SK-N-SH treated with all-trans-retinoic acid at 6 μM for 48 hours (cell line): ENCODE measurements around the gene CRELD2.

Experiments
- ATAC-seq: fragments of 200-7000 bp; cut with Tn5 transposase; 3 replicates; pipeline ENCODE4 v1.9.1; 2020; ENCODE audit warnings: mild to moderate bottlenecking, moderate library complexity
- ARNTL ChIP-seq: fragments of 450-650 bp; formaldehyde crosslinking; IDR thresholded peaks from 2 replicates; pipeline ENCODE4 v1.5.0; 2020; ENCODE audit warnings: low read depth, mild to moderate bottlenecking, moderate library complexity, borderline replicate concordance
- BACH2 ChIP-seq: fragments of 250-450 bp; sonication (Bioruptor Pico); IDR thresholded peaks from 2 replicates; pipeline ENCODE4 v1.9.0; 2021; ENCODE audit warnings: mild to moderate bottlenecking, borderline replicate concordance
- CREB5 ChIP-seq: fragments of 250-450 bp; sonication (Bioruptor Pico); IDR thresholded peaks from 2 replicates; pipeline ENCODE4 v1.5.1; 2020; ENCODE audit warnings: low read depth, mild to moderate bottlenecking, moderate library complexity
- CSDC2 ChIP-seq: fragments of 250-450 bp; sonication (Bioruptor Pico); IDR thresholded peaks from 2 replicates; pipeline ENCODE4 v1.5.0; 2020; ENCODE audit warnings: mild to moderate bottlenecking, moderate library complexity
- CSRNP3 ChIP-seq: fragments of 250-450 bp; sonication (Bioruptor Pico); IDR thresholded peaks from 2 replicates; pipeline ENCODE4 v1.5.1; 2021; ENCODE audit warnings: mild to moderate bottlenecking, moderate library complexity
- ESRRG ChIP-seq: fragments of 250-450 bp; sonication (Bioruptor Pico); IDR thresholded peaks from 2 replicates; pipeline ENCODE4 v1.6.1; 2021; ENCODE audit warnings: mild to moderate bottlenecking
- GLIS3 ChIP-seq: fragments of 250-450 bp; sonication (Bioruptor Pico); IDR thresholded peaks from 2 replicates; pipeline ENCODE4 v1.5.0; 2020; ENCODE audit warnings: mild to moderate bottlenecking, moderate library complexity
- ISL1 ChIP-seq: fragments of 250-450 bp; sonication (Bioruptor Pico); IDR thresholded peaks from 2 replicates; pipeline ENCODE4 v2.1.2; 2022; ENCODE audit warnings: mild to moderate bottlenecking, moderate library complexity
- OSR1 ChIP-seq: fragments of 250-450 bp; sonication (Bioruptor Pico); IDR thresholded peaks from 2 replicates; pipeline ENCODE4 v1.8.0; 2022; ENCODE audit warnings: moderate library complexity, mild to moderate bottlenecking, inconsistent platforms
- POU6F1 ChIP-seq: fragments of 250-450 bp; sonication (Bioruptor Pico); IDR thresholded peaks from 2 replicates; pipeline ENCODE4 v1.8.0; 2021; ENCODE audit warnings: low read depth, mild to moderate bottlenecking, moderate library complexity, borderline replicate concordance
- PPARA ChIP-seq: fragments of 250-450 bp; sonication (Bioruptor Pico); IDR thresholded peaks from 2 replicates; pipeline ENCODE4 v1.5.0; 2020; ENCODE audit warnings: mild to moderate bottlenecking, borderline replicate concordance
- SNAI2 ChIP-seq: fragments of 250-450 bp; sonication (Bioruptor Pico); IDR thresholded peaks from 2 replicates; pipeline ENCODE4 v1.5.0; 2020; ENCODE audit warnings: mild to moderate bottlenecking, moderate library complexity
- TCF4 ChIP-seq: fragments of 250-450 bp; sonication (Bioruptor Pico); IDR thresholded peaks from 2 replicates; pipeline ENCODE4 v1.8.0; 2021; ENCODE audit warnings: mild to moderate bottlenecking, moderate library complexity, borderline replicate concordance
- TOX ChIP-seq: fragments of 250-450 bp; sonication (Bioruptor Pico); IDR thresholded peaks from 2 replicates; pipeline ENCODE4 v1.8.0; 2021; ENCODE audit warnings: mild to moderate bottlenecking, moderate library complexity, borderline replicate concordance
- TSHZ2 ChIP-seq: fragments of 250-450 bp; sonication (Bioruptor Pico); IDR thresholded peaks from 2 replicates; pipeline ENCODE4 v1.5.0; 2020; ENCODE audit warnings: mild to moderate bottlenecking, moderate library complexity
- ZC3H10 ChIP-seq: fragments of 250-450 bp; sonication (Bioruptor Pico); IDR thresholded peaks from 2 replicates; pipeline ENCODE4 v1.5.1; 2021; ENCODE audit warnings: mild to moderate bottlenecking, moderate library complexity
- ZFP3 ChIP-seq: fragments of 250-450 bp; sonication (Bioruptor Pico); IDR thresholded peaks from 2 replicates; pipeline ENCODE4 v1.5.0; 2020; ENCODE audit warnings: mild to moderate bottlenecking, moderate library complexity
- ZNF565 ChIP-seq: fragments of 450-650 bp; formaldehyde crosslinking; conservative IDR thresholded peaks from 2 replicates; pipeline ENCODE4 v1.5.0; 2020; ENCODE audit warnings: low read depth, mild to moderate bottlenecking, moderate library complexity
- ZNF70 ChIP-seq: fragments of 450-650 bp; formaldehyde crosslinking; IDR thresholded peaks from 2 replicates; pipeline ENCODE4 v1.5.0; 2020; ENCODE audit warnings: mild to moderate bottlenecking, moderate library complexity
- ZNF8 ChIP-seq: fragments of 450-650 bp; formaldehyde crosslinking; IDR thresholded peaks from 2 replicates; pipeline ENCODE4 v1.5.0; 2020; ENCODE audit warnings: mild to moderate bottlenecking, moderate library complexity

CRELD2 gene

GRCh38 chr22:49957826-49958365, 39.5 kb downstream of the CRELD2 start:
- no peak for ATAC-seq

GRCh38 chr22:49958366-49958921, 40.0 kb downstream of the CRELD2 start:
- TF ChIP-seq ZNF8 (CRISPR knock-in tag) (no peak), ZNF565 (CRISPR knock-in tag) (no peak), SNAI2 (no peak), TSHZ2 (CRISPR knock-in tag) (no peak), ZNF70 (no peak), CSRNP3 (CRISPR knock-in tag) (no peak), BACH2 (CRISPR knock-in tag) (no peak), PPARA (CRISPR knock-in tag) (no peak), ESRRG (no peak), POU6F1 (CRISPR knock-in tag) (no peak), TOX (no peak), CSDC2 (CRISPR knock-in tag) (no peak), CREB5 (CRISPR knock-in tag) (no peak), TCF4 (CRISPR knock-in tag) (no peak), ZFP3 (CRISPR knock-in tag) (no peak), ZC3H10 (CRISPR knock-in tag) (no peak), ISL1 (CRISPR knock-in tag) (no peak), OSR1 (CRISPR knock-in tag) (no peak), GLIS3 (no peak)
- no peak for ATAC-seq

More at GRCh38 chr22:49957826-49958365, 39.5 kb downstream of the CRELD2 start:
- no peak for TF ChIP-seq ZNF70
- TF ChIP-seq ISL1 (CRISPR knock-in tag), result no peak
- TF ChIP-seq TSHZ2 (CRISPR knock-in tag), result no peak
- no peak for TF ChIP-seq ESRRG
- TF ChIP-seq ZC3H10 (CRISPR knock-in tag), result no peak
- TF ChIP-seq TCF4 (CRISPR knock-in tag), result no peak
- TF ChIP-seq ARNTL (CRISPR knock-in tag), result no peak
